ENCODE results near the gene SLC1A2.
A peak's percentile ranks its signal among the peaks of the same experiment; 100 is the strongest.

Gene SLC1A2

DNA sequence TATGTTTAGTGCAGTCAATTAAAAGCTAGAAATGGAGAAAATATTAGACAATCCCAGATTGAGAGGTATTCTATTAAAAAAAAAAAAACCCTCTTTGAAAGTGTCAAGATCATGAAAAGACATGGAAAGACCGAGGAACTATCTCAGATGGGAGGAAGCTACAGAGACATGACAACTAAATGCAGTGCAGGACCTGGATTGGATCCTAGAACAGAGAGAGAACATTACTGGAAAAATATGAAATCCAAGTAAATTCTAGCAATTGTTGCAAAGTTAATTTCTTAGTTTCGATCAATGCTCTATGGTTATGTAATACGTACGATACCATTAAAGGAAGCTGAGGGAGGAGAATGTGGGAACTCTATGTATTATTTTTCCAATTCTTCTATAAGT is 43.2 kb downstream of the SLC1A2 start:
- DNase-seq (ENCODE audit: low spot score), result no peak

DNA sequence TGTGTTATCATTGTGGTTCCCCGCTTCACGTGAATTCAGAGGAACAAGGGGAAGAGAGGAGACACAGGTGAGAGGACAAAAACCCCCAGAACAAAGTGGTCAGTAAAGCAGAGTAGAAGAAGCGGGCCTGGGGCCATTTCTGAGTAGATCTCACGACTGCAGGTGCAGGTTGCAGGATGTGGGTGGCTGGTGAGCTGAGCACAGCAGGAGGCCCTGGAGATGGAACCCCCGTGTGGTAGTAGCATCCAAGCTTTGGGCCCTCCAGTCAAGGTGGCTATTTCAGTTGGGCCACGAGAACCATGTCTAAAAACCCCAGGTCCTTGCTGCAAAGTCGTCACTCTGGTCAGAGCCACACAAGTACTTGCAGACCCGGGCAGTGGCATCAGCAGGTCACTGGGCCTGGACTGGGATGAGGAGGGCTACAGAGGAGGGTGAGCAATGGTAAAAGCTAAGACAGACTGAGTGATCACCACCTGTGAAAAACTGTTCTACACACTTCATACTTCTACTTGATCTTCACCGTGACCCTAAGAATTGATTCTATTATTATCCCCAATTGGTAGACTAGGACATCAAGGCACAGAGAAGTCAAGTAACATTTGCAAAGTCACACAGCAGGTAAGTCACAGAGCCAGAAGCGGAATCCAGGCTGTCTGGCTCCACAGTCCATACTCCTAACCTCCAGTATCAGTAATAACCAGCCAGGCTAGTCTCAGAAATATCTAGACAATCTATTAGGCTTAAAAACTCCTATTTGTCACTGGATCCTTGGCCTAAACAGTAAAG is 43.8 kb downstream of the SLC1A2 start:
- no peak for DNase-seq (ENCODE audit: low spot score)

GRCh38 chr11:35373284-35373933 is 45.9 kb downstream of the SLC1A2 start:
- no peak for DNase-seq (ENCODE audit: low spot score)

DNA sequence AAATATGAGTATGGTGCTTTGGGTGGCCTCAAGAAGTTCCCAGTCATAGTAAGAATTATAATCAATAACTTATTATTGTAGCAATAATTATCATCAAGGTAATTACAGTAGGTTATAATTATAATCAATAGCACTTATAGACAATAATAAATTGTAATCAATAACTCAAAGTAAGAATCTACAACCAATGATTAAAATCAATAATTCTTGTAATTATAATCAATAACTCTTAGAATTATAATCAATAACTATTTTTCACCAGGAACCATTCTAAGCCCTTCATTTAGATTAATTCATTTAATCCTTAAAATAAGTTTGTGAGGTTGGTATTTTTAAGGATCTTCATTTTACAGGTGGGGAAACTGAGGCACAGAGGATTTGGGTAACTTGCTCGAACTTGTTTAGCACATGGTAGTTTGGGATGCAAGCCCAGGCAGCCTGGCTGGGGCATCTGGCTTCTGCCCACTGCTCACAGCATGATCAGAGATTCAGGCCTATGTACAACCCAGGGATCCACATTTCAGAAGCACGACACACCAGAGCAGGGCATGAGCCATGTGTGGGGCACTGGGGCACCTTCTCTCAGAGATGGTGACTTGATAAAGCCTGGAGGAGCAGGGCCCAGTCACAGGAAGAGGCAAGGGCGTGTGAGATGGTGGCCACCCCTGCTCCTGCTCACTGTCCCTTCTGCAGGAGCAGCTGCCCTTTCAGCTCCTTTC is 46.6 kb downstream of the SLC1A2 start:
- DNase-seq (ENCODE audit: low spot score), result no peak

- DNase-seq (ENCODE audit: low spot score), result no peak
These were observed 51.9 kb downstream of the SLC1A2 start for GRCh38 chr11:35367491-35367890.

GRCh38 chr11:35366798-35367197 is 52.6 kb downstream of the SLC1A2 start:
- DNase-seq (ENCODE audit: low spot score), result no peak

DNA sequence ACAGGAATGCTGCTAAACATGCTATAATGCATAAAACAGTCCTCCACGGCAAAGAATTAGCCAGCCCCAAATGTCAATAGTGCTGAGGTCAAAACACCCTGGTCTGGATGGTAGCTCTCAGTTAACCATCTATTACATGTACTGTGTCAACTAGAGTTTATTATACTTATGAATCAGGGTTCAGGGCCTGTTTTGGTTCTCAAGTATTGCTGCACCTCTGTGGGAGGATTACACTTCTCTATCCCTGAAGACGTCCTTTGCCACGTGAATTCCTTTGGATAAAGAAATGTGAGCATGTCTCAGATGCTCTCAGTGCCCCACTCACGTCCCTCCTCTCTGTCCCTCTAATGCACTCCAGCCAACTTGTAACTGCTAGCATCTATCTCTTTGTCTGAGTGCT is 53.4 kb downstream of the SLC1A2 start:
- no peak for DNase-seq (ENCODE audit: low spot score)

- no peak for DNase-seq (ENCODE audit: low spot score)
These were observed 54.0 kb downstream of the SLC1A2 start for GRCh38 chr11:35365395-35365794.

DNA sequence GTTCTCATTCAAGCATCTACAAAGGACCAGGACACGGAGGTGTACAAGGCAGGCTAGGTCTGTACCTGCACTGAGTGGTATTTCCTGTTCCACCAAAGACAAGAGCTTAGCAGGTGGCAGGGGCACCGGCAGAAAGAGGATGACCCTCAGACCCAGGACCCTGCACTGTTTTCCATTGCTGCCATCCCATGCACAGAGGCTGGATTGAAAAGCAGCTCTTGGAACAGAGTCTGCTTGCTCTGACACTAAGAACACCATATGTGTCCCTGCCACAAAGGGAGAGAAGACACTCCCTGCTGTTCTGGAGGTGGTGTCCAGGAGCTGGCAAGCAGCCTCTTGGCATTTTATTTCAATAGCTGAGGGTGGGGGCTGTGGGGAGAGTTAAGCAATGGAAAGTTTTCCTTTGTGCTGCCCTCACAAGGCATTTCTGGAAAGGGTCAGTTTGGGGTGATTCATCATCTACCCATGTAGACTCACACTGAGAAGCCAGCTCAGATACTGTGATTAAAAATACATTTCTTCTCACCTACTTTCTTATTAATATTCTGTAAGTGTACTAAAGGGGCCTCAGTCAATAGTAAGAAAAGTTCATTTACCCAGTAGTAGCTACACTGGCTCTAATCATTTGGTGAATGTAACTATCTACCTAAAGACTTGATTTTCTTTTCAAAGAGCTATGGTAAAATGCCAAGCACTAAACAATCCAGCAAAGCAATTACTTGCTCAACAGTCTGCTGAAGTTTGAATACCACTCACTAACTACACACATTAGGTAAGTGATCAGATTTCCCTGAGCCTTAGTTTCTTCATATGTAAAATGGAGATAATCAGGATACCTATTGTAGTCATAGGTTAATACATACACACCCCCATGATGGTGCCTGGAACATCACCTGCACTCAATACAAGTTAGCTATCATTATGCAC is 55.2 kb downstream of the SLC1A2 start:
- DNase-seq (ENCODE audit: low spot score), result peak; percentile 47

GRCh38 chr11:35363246-35363801 is 56.0 kb downstream of the SLC1A2 start:
- DNase-seq (ENCODE audit: low spot score), result no peak

DNA sequence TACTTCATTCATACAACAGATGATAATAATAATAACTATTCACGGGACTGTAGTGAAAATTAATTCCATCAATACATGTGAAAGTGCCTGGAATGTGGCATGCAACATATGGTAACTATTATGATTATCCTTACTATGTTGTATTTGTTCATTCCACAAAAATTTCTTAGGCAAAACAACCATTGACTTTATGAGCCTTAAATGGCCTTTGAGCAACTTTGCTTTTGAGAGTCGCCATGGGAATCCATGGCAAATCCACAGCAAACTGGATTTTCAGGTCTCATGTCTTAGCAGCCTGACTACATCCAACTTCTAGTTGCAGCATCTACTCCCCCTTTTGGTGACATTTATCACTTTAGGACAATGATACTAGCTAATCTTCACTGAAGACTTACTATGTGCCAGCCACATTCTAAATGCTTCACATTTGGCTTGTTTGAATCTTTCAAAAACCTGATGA is 56.8 kb downstream of the SLC1A2 start:
- no peak for DNase-seq (ENCODE audit: low spot score)

- no peak for DNase-seq (ENCODE audit: low spot score)
These were observed 59.3 kb downstream of the SLC1A2 start for GRCh38 chr11:35360055-35360530.

GRCh38 chr11:35359321-35360054 is 59.9 kb downstream of the SLC1A2 start:
- no peak for DNase-seq (ENCODE audit: low spot score)

- no peak for DNase-seq (ENCODE audit: low spot score)
These were observed 61.0 kb downstream of the SLC1A2 start for GRCh38 chr11:35358391-35358790.

DNA sequence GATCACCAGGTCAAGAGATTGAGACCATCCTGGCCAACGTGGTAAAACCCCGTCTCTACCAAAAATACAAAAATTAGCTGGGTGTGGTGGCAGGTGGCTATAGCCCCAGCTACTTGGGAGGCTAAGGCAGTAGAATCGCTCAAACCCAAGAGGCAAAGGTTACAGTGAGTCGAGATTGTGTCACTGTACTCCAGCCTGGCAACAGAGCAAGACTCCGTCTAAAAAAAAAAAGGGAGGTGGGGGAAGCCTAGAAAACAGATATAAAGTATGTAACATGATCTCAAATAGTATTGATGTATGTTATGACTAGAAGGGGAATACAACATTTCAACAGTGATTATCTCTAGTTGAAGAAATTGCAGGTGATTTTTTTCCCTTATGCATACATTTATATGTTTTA is 61.4 kb downstream of the SLC1A2 start:
- no peak for DNase-seq (ENCODE audit: low spot score)

DNA sequence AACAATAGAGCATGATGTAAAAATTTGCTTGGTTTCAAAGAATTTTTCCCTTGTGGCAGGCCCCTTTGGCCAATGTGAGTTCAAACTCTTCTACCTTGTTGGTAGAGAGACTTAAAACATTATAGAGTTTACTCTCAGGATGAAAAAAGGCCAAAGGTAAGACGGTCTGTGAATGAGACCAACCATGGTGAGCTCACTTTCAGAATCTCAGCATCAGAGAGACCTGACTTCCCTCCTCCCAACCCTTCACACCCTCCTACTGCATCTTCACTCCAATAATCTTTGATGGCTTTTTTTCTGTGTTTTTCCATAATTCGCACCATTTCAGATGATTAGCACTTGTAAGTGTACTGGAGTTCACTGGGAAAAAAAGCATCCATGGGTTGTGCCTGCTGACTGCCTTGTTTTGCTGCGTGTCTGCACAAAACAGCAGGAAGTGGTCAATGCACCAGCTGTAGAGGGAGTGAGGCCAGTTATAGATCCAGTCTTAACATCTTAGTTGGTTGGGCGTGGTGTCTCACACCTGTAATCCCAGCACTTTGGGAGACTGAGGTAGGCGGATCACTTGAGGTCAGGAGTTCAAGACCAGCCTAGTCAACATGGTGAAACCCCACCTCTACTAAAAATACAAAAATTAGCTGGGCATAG is 64.1 kb downstream of the SLC1A2 start:
- DNase-seq (ENCODE audit: low spot score), result no peak

GRCh38 chr11:35354644-35355043 is 64.7 kb downstream of the SLC1A2 start:
- DNase-seq (ENCODE audit: low spot score), result no peak

- DNase-seq (ENCODE audit: low spot score), result no peak
These were observed 67.1 kb downstream of the SLC1A2 start for GRCh38 chr11:35352077-35352888.

GRCh38 chr11:35349897-35350296 is 69.5 kb downstream of the SLC1A2 start:
- DNase-seq (ENCODE audit: low spot score), result no peak
